Endothelial cell of umbilical vein (primary cell): ENCODE measurements around the gene ASAP2. TPM values are rescaled to one million over a fixed set of nuclear protein-coding genes. Genes with fewer than 3 reads are reported as not detected.

ENCODE experiments used
- BruUV-seq: library from RNA; stranded (reverse); fragments of 400-500 nt; replicated peaks from 2 replicates; lab custom pipeline; 2021; lab: Mats Ljungman, UMichigan
- CTCF ChIA-PET: fragments of 300-600, 350-600 bp; sonication (Branson Sonifier 250); formaldehyde crosslinking; loops from one replicate; lab custom pipeline; 2021; ENCODE audit warnings: antibody characterized with exemption, inconsistent platforms; lab: Charles Lee
- POLR2A ChIA-PET: fragments of 300-600, 350-600 bp; sonication (Branson Sonifier 250); formaldehyde crosslinking; loops from one replicate; lab custom pipeline; 2021; ENCODE audit warnings: antibody characterized with exemption, inconsistent platforms; lab: Charles Lee
- DNase-seq: peaks from one replicate; pipeline ENCODE4 v3.0.0-alpha.2; 2011; ENCODE audit warnings: low read depth, low spot score
- FAIRE-seq: peaks from 2 replicates; lab custom pipeline; 2011; peaks lifted over from hg19 to GRCh38; lab: Jason Lieb, UNC
- H2AFZ ChIP-seq: 2 replicates; pipeline ENCODE4 v1.6.0; 2012; ENCODE audit warnings: low read depth, low read length, control low read depth, inconsistent platforms
- H3K27ac ChIP-seq: 2 replicates; pipeline ENCODE4 v1.5.1; 2011; ENCODE audit warnings: low read depth, mild to moderate bottlenecking, control low read depth, low read length, moderate library complexity; ENCODE audit not compliant: insufficient read depth
- H3K27me3 ChIP-seq, 2 experiments: 2 replicates each; pipeline versions ENCODE4 v1.6.0 to v1.6.1; 2011; ENCODE audit warnings: low read length in 2 of 2, mixed read lengths in 1 of 2; ENCODE audit not compliant: control insufficient read depth in 2 of 2, insufficient read depth in 2 of 2
- H3K36me3 ChIP-seq, 2 experiments: 2 replicates in 1 of 2; 3 replicates in 1 of 2; pipeline ENCODE4 v1.5.1; 2011; ENCODE audit warnings: low read length in 2 of 2, mild to moderate bottlenecking in 1 of 2, moderate library complexity in 1 of 2; ENCODE audit not compliant: control insufficient read depth in 2 of 2, insufficient read depth in 2 of 2; ENCODE audit errors: extremely low read depth in 1 of 2
- H3K4me1 ChIP-seq: 3 replicates; pipeline ENCODE4 v1.5.1; 2011; ENCODE audit warnings: mild to moderate bottlenecking, low read length; ENCODE audit not compliant: control insufficient read depth, insufficient read depth; ENCODE audit errors: extremely low read depth
- H3K4me2 ChIP-seq: 2 replicates; pipeline ENCODE4 v1.6.1; 2011; ENCODE audit warnings: low read length, control low read depth, mixed read lengths; ENCODE audit not compliant: insufficient read depth
- H3K4me3 ChIP-seq, 3 experiments: fragments of 200-600 bp in 1 of 3; sonication (generic), shearing (Covaris generic) in 1 of 3; replicated peaks in 1 of 3; 2 replicates each; pipeline ENCODE4 v1.5.1; 2011 to 2016; ENCODE audit warnings: control low read depth in 3 of 3, low read length in 3 of 3, mild to moderate bottlenecking in 2 of 3, inconsistent platforms in 1 of 3, low read depth in 1 of 3, moderate library complexity in 1 of 3; ENCODE audit not compliant: insufficient read depth in 1 of 3
- H3K79me2 ChIP-seq: 2 replicates; pipeline ENCODE4 v1.6.0; 2012; ENCODE audit warnings: low read length, inconsistent platforms; ENCODE audit not compliant: control insufficient read depth, insufficient read depth
- H3K9ac ChIP-seq: replicated peaks from 2 replicates; pipeline ENCODE3; 2011; ENCODE audit warnings: low read length, control low read depth; ENCODE audit not compliant: insufficient read depth; ENCODE audit errors: extremely low read depth
- H3K9me1 ChIP-seq: replicated peaks from 3 replicates; pipeline ENCODE4 v1.6.0; 2011; ENCODE audit warnings: mild to moderate bottlenecking, low read length; ENCODE audit not compliant: control insufficient read depth, insufficient read depth; ENCODE audit errors: extremely low read depth
- H3K9me3 ChIP-seq: replicated peaks from 2 replicates; pipeline ENCODE4 v1.5.1; 2012; ENCODE audit warnings: low read length, inconsistent platforms; ENCODE audit not compliant: control insufficient read depth, insufficient read depth
- H4K20me1 ChIP-seq: replicated peaks from 2 replicates; pipeline ENCODE3; 2011; ENCODE audit warnings: mild to moderate bottlenecking, low read length; ENCODE audit not compliant: control insufficient read depth, insufficient read depth; ENCODE audit errors: extremely low read depth
- EZH2 ChIP-seq: IDR thresholded peaks from 2 replicates; pipeline ENCODE4 v1.6.1; 2012; ENCODE audit warnings: borderline replicate concordance, low read depth, mild to moderate bottlenecking, moderate library complexity, low read length, inconsistent platforms; ENCODE audit not compliant: severe bottlenecking
- FOS ChIP-seq: IDR thresholded peaks from 2 replicates; pipeline ENCODE4 v1.6.1; 2011; ENCODE audit warnings: mild to moderate bottlenecking, low read length, moderate library complexity, borderline replicate concordance; ENCODE audit not compliant: insufficient read depth
- GATA2 ChIP-seq: IDR thresholded peaks from 2 replicates; pipeline ENCODE4 v1.7.0; 2011; ENCODE audit warnings: low read depth, mild to moderate bottlenecking, moderate library complexity, mixed read lengths, low read length; ENCODE audit not compliant: insufficient read length, insufficient read depth
- JUN ChIP-seq: IDR thresholded peaks from 2 replicates; pipeline ENCODE4 v1.6.1; 2011; ENCODE audit warnings: borderline replicate concordance, low read depth; ENCODE audit not compliant: insufficient read length, insufficient read depth
- MYC ChIP-seq: IDR thresholded peaks from one replicate; pipeline ENCODE4 v1.6.1; 2011; ENCODE audit warnings: mild to moderate bottlenecking, low read depth, low read length
- POLR2A ChIP-seq: IDR thresholded peaks from 2 replicates; pipeline ENCODE4 v1.6.1; 2012; ENCODE audit warnings: low read depth, mild to moderate bottlenecking, control low read depth, low read length
- POLR2AphosphoS5 ChIP-seq: IDR thresholded peaks from 2 replicates; pipeline ENCODE4 v1.6.1; 2012; ENCODE audit warnings: low read depth, mild to moderate bottlenecking, control low read depth, low read length, moderate library complexity; ENCODE audit not compliant: insufficient read depth
- dilution Hi-C: fragments of 300-500 bp; cut with MboI; formaldehyde crosslinking; loops from one replicate; pipeline ENCODE4 v1.15.0; 2019; ENCODE audit warnings: low sequenced_read_pairs; ENCODE audit not compliant: extremely low pct_ligation_motif_present
- intact Hi-C: fragments of 100-400 bp; cut with micrococcal nuclease; formaldehyde crosslinking; loops from one replicate; pipeline ENCODE4 v1.10.0; 2022
- polyA plus RNA-seq, 4 experiments: library from polyadenylated mRNA; depleted of rRNA in 3 of 4; stranded (reverse) in 3 of 4; unstranded in 1 of 4; fragments of >200 nt; gene quantifications; 2 replicates each; pipeline versions ENCODE4 v1.2.1 to v1.2.3, GENCODE V29; 2011 to 2012; ENCODE audit warnings: missing spikeins in 1 of 4
- total RNA-seq: library from RNA; stranded (reverse); gene quantifications from 2 replicates; pipeline ENCODE4 v1.2.3, GENCODE V29; 2021
- TF ChIP-seq, protein P1 (sequence below): IDR thresholded peaks from 2 replicates; pipeline ENCODE4 v1.6.1; 2011; ENCODE audit not compliant: insufficient read depth, insufficient read length
- TF ChIP-seq, protein P2 (sequence below), 2 donors: IDR thresholded peaks; 1 replicate in 1 of 2; 2 replicates in 1 of 2; pipeline ENCODE4 v1.5.1; 2011; ENCODE audit warnings: low read length in 2 of 2, mild to moderate bottlenecking in 2 of 2, moderate library complexity in 2 of 2, control low read depth in 1 of 2, inconsistent platforms in 1 of 2, low read depth in 1 of 2; ENCODE audit not compliant: insufficient read depth in 1 of 2; ENCODE audit errors: extremely low read depth in 1 of 2

Gene ASAP2
- total and polyA plus RNA-seq, 2 donors (not counting 3 experiments of a cell fraction or from before 2014, with no cell fraction given) = 31.1 to 79.2 TPM

DNA sequence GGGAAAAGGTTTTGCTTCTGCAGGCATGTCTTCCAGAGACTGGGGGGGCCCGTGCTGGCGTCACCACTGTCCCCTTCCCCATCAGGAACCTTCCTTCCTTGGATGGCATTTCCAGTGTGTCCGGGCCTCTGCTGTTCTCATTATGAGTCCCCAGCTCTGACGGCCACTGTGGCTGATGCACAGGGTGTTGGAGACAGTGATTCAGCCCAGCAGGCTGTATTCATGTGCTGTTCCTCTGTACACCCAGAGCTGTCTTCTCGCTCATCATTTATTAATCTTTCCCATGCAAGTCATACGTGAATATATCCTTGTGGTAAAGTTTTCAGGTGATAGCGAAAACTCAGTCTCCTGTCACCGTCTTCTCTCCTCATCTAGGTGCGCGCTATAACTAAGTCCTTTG, 57.7 kb downstream of the ASAP2 start:
- H2AFZ ChIP-seq = no peak overlapping the region
- ChIA-PET POLR2A (no interaction called here), CTCF (interaction anchor here (1.1 kb wide), 1 partner anchor 121 kb away, joined by 3 read pairs; no protein-coding TSS in a partner anchor)
- FAIRE-seq (peak; percentile 50), DNase-seq (peak; percentile 24)
- no peaks in the 10 kb centered on the region for H4K20me1 ChIP-seq
- H3K36me3 ChIP-seq = no peaks in the 10 kb centered on the region
- H3K9ac ChIP-seq = no peak overlapping the region
- peaks cover 53% of the 10 kb centered on the region for H3K4me1 ChIP-seq
- peaks cover 93% of the 10 kb centered on the region for H3K79me2 ChIP-seq
- no peak for TF ChIP-seq GATA2
- TF ChIP-seq, protein P1, sequence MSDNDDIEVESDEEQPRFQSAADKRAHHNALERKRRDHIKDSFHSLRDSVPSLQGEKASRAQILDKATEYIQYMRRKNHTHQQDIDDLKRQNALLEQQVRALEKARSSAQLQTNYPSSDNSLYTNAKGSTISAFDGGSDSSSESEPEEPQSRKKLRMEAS = no peak
- TF ChIP-seq MYC = no peak
- no peak for TF ChIP-seq FOS
- TF ChIP-seq EZH2 = no peak
- TF ChIP-seq POLR2A = no peak
- TF ChIP-seq POLR2AphosphoS5 = no peak
- no peak for TF ChIP-seq JUN
- TF ChIP-seq, protein P2, sequence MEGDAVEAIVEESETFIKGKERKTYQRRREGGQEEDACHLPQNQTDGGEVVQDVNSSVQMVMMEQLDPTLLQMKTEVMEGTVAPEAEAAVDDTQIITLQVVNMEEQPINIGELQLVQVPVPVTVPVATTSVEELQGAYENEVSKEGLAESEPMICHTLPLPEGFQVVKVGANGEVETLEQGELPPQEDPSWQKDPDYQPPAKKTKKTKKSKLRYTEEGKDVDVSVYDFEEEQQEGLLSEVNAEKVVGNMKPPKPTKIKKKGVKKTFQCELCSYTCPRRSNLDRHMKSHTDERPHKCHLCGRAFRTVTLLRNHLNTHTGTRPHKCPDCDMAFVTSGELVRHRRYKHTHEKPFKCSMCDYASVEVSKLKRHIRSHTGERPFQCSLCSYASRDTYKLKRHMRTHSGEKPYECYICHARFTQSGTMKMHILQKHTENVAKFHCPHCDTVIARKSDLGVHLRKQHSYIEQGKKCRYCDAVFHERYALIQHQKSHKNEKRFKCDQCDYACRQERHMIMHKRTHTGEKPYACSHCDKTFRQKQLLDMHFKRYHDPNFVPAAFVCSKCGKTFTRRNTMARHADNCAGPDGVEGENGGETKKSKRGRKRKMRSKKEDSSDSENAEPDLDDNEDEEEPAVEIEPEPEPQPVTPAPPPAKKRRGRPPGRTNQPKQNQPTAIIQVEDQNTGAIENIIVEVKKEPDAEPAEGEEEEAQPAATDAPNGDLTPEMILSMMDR (IDR thresholded peaks at IDR 0.05; ENCODE audit: extremely low read depth in 1 of 2, insufficient read depth in 1 of 2, low read depth in 1 of 2, low read length in 2 of 2) = no peak
- intact Hi-C loops (no loop called here), dilution Hi-C loops (no loop called here)
- H3K4me2 ChIP-seq = no peak overlapping the region
- peak overlapping the region; percentile 3 for H3K27ac ChIP-seq
- H3K9me3 ChIP-seq = no peaks in the 10 kb centered on the region
- no peaks in the 10 kb centered on the region for H3K27me3 ChIP-seq
- H3K9me1 ChIP-seq = no peaks in the 10 kb centered on the region
- no TSS peak for BruUV-seq
- no peak overlapping the region for H3K4me3 ChIP-seq
